Stimulated activated CD8-positive, alpha-beta memory T cell treated with anti-CD3 and anti-CD28 coated beads, Interleukin-7, amount 100 ng/mL, for 48 hours (primary cell): ENCODE results near the gene TAAR1.

Experiments
- DNase-seq, 2 donors: peaks; one replicate each; pipeline ENCODE4 v3.0.0-alpha.2; 2020; ENCODE audit warnings: low read depth in 1 of 2; ENCODE audit errors: extremely low read depth in 1 of 2

TAAR1 gene

DNA sequence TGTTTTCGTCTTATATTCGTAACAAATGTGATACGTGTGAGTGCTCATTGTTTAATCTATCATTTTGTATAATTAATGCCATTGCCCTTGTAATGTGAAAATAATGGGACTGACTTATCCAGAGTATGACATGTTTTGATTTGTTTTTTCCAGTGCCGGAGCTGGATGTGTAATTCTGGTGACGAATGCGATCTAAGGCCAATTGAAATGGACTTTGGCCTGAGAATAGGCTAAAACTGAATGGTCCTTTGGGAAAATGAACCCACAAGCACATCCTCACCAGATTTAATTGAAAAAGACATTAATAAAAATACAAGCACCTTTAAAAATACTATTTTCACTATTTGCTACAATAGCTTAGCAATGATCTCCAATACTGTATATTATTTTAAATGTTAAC, 62.8 kb downstream of the TAAR1 start:
- DNase-seq = no peak
